Measurements from ENCODE around the gene PLA2G3. TPM values are rescaled to one million over a fixed set of nuclear protein-coding genes. Genes with fewer than 3 reads are reported as not detected.
A peak's percentile ranks its signal among the peaks of the same experiment; 100 is the strongest.

The PLA2G3 gene
- total and polyA plus RNA-seq, 7 donors = 5.2 TPM; not detected in 6

DNA sequence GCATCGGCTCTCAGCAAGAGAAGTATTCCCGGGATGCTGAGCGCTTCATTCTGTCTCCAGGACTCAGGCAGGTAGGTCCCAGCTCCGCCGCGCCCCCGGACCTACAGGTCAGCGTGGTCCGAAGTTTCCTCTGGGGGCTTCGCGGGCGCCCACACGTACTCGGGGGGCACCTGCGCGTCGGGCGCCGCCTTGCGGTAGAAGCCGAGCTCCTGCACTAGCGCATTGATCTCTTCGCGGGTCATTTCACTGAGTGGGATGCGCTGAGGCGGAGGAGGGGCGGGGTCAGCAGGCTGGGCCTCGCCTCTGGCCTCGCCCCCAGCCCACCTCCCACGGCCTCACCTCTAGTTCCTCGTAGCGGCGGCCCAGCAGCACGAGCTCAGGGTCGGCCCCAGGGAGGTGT, 35.4 kb downstream of the PLA2G3 start:
- intact Hi-C loops (cut with DNase I) = loop anchor here (1.0 to 5.0 kb wide), 2 partner anchors 15 to 182 kb away; no protein-coding TSS in a partner anchor
- H3K36me3 ChIP-seq = peaks cover 20 to 47% (median 26%) of the 10 kb centered on the region in 4 donors
- H3K4me3 ChIP-seq = peak overlapping the region; percentile 73 to 98 (median 92)
- peak overlapping the region; percentile 96 to 100 (median 99) for H3K27ac ChIP-seq
- H3K9me3 ChIP-seq = no peaks in the 10 kb centered on the region
- no peaks in the 10 kb centered on the region for H3K27me3 ChIP-seq
- TF ChIP-seq POLR2A (IDR thresholded peaks at IDR 0.05) (no peak), POLR2AphosphoS5 (IDR thresholded peaks at IDR 0.05) (peak; percentile 62 to 93 (median 74)), EP300 (IDR thresholded peaks at IDR 0.05) (no peak)
- TF ChIP-seq, protein P1, sequence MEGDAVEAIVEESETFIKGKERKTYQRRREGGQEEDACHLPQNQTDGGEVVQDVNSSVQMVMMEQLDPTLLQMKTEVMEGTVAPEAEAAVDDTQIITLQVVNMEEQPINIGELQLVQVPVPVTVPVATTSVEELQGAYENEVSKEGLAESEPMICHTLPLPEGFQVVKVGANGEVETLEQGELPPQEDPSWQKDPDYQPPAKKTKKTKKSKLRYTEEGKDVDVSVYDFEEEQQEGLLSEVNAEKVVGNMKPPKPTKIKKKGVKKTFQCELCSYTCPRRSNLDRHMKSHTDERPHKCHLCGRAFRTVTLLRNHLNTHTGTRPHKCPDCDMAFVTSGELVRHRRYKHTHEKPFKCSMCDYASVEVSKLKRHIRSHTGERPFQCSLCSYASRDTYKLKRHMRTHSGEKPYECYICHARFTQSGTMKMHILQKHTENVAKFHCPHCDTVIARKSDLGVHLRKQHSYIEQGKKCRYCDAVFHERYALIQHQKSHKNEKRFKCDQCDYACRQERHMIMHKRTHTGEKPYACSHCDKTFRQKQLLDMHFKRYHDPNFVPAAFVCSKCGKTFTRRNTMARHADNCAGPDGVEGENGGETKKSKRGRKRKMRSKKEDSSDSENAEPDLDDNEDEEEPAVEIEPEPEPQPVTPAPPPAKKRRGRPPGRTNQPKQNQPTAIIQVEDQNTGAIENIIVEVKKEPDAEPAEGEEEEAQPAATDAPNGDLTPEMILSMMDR (IDR thresholded peaks at IDR 0.05) = peak in 3 of 4 experiments; percentile 42 to 83 (median 54)
- 50 to 79% methylated on average over 35 of the region's 35 CpGs for WGBS, 2 donors
- H3K4me1 ChIP-seq = peaks cover 0 to 69% (median 63%) of the 10 kb centered on the region in 4 donors
- peak; percentile 83 for DNase-seq

DNA sequence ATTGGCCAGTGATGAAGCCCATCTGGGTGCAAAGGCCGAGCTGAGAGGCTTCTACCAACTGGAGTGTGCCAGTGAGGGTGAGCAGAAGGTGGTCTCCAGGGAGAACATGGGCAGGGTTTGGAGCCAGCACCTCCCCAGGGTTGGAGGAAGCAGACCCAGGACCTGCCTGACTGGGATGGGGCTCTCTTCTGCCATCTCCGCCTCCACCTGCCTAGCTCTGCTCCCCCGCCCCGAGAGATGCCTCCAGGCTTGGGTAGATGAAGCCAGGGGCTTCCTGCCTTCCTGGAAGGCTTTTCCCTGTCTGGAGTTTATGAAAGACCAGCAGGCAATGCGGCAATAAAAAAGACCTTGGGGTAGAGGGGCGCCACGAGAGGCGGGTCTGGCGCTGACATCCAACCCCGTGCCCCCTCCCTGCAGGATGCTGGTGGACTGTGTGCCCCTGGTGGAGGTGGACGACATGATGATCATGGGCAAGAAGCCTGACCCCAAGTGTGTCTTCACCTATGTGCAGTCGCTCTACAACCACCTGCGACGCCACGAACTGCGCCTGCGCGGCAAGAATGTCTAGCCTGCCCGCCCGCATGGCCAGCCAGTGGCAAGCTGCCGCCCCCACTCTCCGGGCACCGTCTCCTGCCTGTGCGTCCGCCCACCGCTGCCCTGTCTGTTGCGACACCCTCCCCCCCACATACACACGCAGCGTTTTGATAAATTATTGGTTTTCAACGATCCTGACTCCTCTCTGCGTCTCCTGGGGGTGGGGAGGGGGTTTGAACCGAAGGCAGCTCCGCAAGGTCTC, 36.2 kb downstream of the PLA2G3 start:
- peaks cover 0 to 77% (median 71%) of the 10 kb centered on the region in 4 donors for H3K4me1 ChIP-seq
- intact Hi-C loops (cut with DNase I) = no loop called here
- peaks cover 28 to 55% (median 34%) of the 10 kb centered on the region in 4 donors for H3K36me3 ChIP-seq
- H3K27ac ChIP-seq = peak overlapping the region; percentile 96 to 100 (median 99)
- TF ChIP-seq EP300 (IDR thresholded peaks at IDR 0.05) = no peak
- peak; percentile 86 to 92 (median 88) for TF ChIP-seq POLR2AphosphoS5 (IDR thresholded peaks at IDR 0.05)
- TF ChIP-seq, protein P1 (IDR thresholded peaks at IDR 0.05) = peak in 2 of 4 experiments; percentile 9 to 11
- TF ChIP-seq POLR2A (IDR thresholded peaks at IDR 0.05) = peak; percentile 21 to 31
- peak; percentile 95 for DNase-seq
- H3K9me3 ChIP-seq = no peaks in the 10 kb centered on the region
- WGBS, 2 donors = 82% methylated on average over 33 of the region's 33 CpGs
- no peaks in the 10 kb centered on the region for H3K27me3 ChIP-seq
- peak overlapping the region; percentile 73 to 98 (median 92) for H3K4me3 ChIP-seq

DNA sequence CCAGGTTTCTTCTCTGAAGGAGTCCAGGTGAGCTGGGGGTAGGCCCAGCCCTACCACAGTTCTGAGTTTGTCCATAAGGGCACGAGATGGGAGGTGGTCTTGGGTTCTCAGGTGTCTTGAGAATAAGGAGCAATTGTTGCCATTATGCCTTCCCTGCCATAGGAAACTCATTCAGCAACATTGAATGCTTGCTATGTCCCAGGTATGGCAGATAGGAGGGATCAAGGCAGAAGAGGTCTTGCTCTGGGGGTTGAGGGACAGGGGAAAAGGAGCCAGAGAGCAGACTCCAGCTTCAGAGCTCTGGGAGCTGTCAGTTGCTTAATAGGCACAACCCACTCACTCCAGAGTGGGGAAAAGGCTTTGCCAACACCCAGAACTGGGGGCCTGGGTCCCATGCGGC, 37.2 kb downstream of the PLA2G3 start:
- H3K4me3 ChIP-seq = no peak overlapping the region
- H3K27ac ChIP-seq = peak overlapping the region; percentile 96 to 100 (median 99)
- H3K27me3 ChIP-seq = no peaks in the 10 kb centered on the region
- H3K4me1 ChIP-seq = peaks cover 0 to 83% (median 78%) of the 10 kb centered on the region in 4 donors
- peaks cover 33 to 64% (median 39%) of the 10 kb centered on the region in 4 donors for H3K36me3 ChIP-seq
- no peak for TF ChIP-seq EP300 (IDR thresholded peaks at IDR 0.05)
- peak in 1 of 4 donors; percentile 3 for TF ChIP-seq POLR2AphosphoS5 (IDR thresholded peaks at IDR 0.05)
- 81 to 93% methylated on average over 2 of the region's 2 CpGs for WGBS, 2 donors
- intact Hi-C loops (cut with DNase I) = no loop called here
- H3K9me3 ChIP-seq = no peaks in the 10 kb centered on the region
- DNase-seq = no peak

DNA sequence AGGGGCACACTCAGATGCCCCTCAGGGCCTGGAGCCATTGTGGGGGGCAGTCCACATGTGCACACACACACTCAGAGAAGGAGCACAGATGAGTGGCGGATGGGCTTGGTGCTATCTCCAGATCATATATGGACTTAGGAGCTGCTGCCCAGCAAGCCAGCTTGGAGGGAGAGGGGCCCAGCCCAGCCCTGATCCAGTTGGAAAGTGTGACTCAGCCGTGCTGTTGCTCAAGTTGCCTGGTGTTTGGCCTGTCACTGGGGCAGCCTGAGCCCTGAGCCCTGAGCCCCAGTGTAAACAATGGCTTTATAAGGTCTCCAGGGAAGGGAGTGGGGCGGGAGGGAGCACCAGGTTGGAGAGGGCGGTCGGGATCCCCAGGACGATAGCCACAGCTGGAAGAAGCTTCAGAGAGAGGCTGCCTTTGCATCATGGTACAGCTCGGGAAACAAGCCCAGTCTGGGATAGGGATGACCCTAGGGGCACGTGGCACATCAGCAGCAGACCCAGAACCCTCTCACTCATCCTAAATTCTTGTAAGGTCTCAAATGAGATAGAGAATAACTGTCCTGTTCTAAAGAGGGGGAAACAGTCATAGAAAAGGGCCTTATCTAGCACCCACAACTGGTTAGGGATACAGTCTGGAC, 37.7 kb downstream of the PLA2G3 start:
- TF ChIP-seq, protein P1 (IDR thresholded peaks at IDR 0.05) = no peak
- TF ChIP-seq EP300 (IDR thresholded peaks at IDR 0.05) = peak in 3 of 4 donors; percentile 85 to 96 (median 90)
- peak; percentile 86 to 93 (median 90) for TF ChIP-seq POLR2AphosphoS5 (IDR thresholded peaks at IDR 0.05)
- peak in 1 of 2 donors; percentile 36 for TF ChIP-seq POLR2A (IDR thresholded peaks at IDR 0.05)
- H3K9me3 ChIP-seq = no peaks in the 10 kb centered on the region
- peak; percentile 99 for DNase-seq
- H3K4me3 ChIP-seq = no peak overlapping the region
- H3K36me3 ChIP-seq = peaks cover 39 to 69% (median 40%) of the 10 kb centered on the region in 4 donors
- WGBS, 2 donors = 77 to 78% methylated on average over 8 of the region's 8 CpGs
- H3K4me1 ChIP-seq = peaks cover 0 to 84% (median 80%) of the 10 kb centered on the region in 4 donors
- no peaks in the 10 kb centered on the region for H3K27me3 ChIP-seq
- intact Hi-C loops (cut with DNase I) = no loop called here
- H3K27ac ChIP-seq = peak overlapping the region; percentile 96 to 100 (median 99)
